ENCODE measurements around the gene AOC2. TPM values are rescaled to one million over a fixed set of nuclear protein-coding genes. Genes with fewer than 3 reads are reported as not detected.

AOC2 gene
- total RNA-seq, 1 donor from 2014 or later: 2.2 TPM

DNA sequence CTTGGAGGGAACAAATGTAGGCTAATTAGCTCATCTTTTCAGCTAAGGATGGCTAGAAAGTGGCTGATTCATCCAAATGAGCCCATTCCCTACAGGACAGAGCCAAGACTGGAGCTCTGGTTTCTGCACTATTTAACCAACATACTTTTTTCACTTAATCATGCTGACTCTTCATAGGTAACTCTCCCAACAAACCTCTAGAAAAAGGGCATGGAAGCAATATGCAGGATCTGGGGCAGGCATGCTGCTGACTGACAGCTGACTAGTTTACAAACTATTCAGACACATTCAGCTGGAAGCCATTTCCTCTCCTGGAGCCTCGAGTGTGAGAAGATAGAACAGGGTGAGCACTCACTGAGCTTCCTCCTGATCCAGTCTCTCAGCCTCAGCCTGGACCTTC is 26.5 kb upstream of the AOC2 start:
- intact Hi-C loops (cut with DNase I): loop anchor here (10.0 kb wide), 1 partner anchor 113 kb away; no protein-coding TSS in a partner anchor
- DNase-seq (ENCODE audit: extremely low spot score in 2 of 2): no peak
- Histone ChIP-seq H3K27ac (no peak overlapping the region), H3K4me3 (no peak overlapping the region), H3K36me3 (peaks cover 0 to 73% of the 10 kb centered on the region in 2 donors), H3K27me3 (no peaks in the 10 kb centered on the region), H3K4me1 (peaks cover 9% of the 10 kb centered on the region), H3K9me3 (no peaks in the 10 kb centered on the region)
- no peak for TF ChIP-seq POLR2AphosphoS5 (IDR thresholded peaks at IDR 0.05; ENCODE audit: insufficient read depth in 1 of 2, low read depth in 1 of 2)
- TF ChIP-seq CTCF (IDR thresholded peaks at IDR 0.05): no peak
- TF ChIP-seq POLR2A (IDR thresholded peaks at IDR 0.05): no peak

DNA sequence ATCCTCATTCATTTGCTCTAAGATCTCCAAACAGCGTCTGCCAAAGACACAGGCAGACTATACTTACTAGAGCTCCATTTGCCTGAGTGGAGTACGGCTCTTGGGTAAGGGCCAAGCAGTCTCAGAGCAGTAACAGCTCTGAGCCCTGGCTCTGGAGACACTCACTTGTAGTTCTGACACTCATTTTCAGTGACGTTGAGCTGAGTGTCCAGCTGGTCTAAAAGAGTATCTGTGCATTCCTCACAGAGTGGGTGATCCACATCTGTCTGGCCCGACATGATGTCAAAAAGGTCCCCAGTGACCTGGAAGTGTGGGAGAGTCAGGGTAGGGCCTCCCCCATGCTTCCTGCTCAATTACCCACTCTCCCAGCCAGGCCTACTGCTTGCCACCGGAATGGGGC is 26.0 kb upstream of the AOC2 start:
- no peak overlapping the region for H3K27ac ChIP-seq
- no peaks in the 10 kb centered on the region for H3K9me3 ChIP-seq
- H3K36me3 ChIP-seq: peaks cover 0 to 67% of the 10 kb centered on the region in 2 donors
- intact Hi-C loops (cut with DNase I): loop anchor here (10.0 kb wide), 1 partner anchor 114 kb away; no protein-coding TSS in a partner anchor
- H3K27me3 ChIP-seq: no peaks in the 10 kb centered on the region
- no peak for DNase-seq (ENCODE audit: extremely low spot score in 2 of 2)
- TF ChIP-seq CTCF (IDR thresholded peaks at IDR 0.05) (no peak), POLR2AphosphoS5 (IDR thresholded peaks at IDR 0.05; ENCODE audit: insufficient read depth in 1 of 2, low read depth in 1 of 2) (no peak), POLR2A (IDR thresholded peaks at IDR 0.05) (no peak)
- no peak overlapping the region for H3K4me3 ChIP-seq
- peaks cover 14% of the 10 kb centered on the region for H3K4me1 ChIP-seq

GRCh38 chr17:42819939-42820535 is 24.3 kb upstream of the AOC2 start:
- H3K9me3 ChIP-seq: no peaks in the 10 kb centered on the region
- H3K27me3 ChIP-seq: no peaks in the 10 kb centered on the region
- TF ChIP-seq POLR2A (IDR thresholded peaks at IDR 0.05) (no peak), CTCF (IDR thresholded peaks at IDR 0.05) (no peak), POLR2AphosphoS5 (IDR thresholded peaks at IDR 0.05; ENCODE audit: insufficient read depth in 1 of 2, low read depth in 1 of 2) (no peak)
- peaks cover 0 to 52% of the 10 kb centered on the region in 2 donors for H3K36me3 ChIP-seq
- no peak overlapping the region for H3K27ac ChIP-seq
- intact Hi-C loops (cut with DNase I): loop anchor here (10.0 kb wide), 3 partner anchors 55 to 245 kb away; partner anchors contain the start of genes PSMC3IP and RAMP2
- H3K4me1 ChIP-seq: peaks cover 25% of the 10 kb centered on the region
- H3K4me3 ChIP-seq: no peak overlapping the region
- no peak for DNase-seq (ENCODE audit: extremely low spot score in 2 of 2)

DNA sequence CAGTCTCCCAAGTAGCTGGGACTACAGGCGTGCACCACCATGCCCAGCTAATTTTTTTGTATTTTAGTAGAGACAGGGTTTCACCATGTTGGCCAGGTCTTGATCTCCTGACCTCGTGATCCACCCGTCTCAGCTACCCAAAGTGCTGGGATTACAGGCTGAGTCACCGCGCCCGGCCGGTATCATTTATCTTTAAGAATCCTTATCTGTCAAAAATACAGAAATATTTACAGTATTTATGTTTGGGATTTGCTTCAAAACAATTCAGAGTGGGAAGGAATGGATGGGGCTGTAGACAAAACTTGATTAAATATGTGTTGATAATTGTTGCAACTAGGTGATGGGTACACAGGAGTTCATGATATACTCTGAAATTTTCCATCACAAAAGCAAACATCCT is 23.2 kb upstream of the AOC2 start:
- Histone ChIP-seq H3K4me1 (peaks cover 25% of the 10 kb centered on the region), H3K9me3 (no peaks in the 10 kb centered on the region), H3K27me3 (no peaks in the 10 kb centered on the region), H3K36me3 (peaks cover 0 to 41% of the 10 kb centered on the region in 2 donors), H3K4me3 (no peak overlapping the region), H3K27ac (no peak overlapping the region)
- intact Hi-C loops (cut with DNase I): loop anchor here (10.0 kb wide), 2 partner anchors 56 to 246 kb away; partner anchors contain the start of genes PSMC3IP and RAMP2
- no peak for TF ChIP-seq CTCF (IDR thresholded peaks at IDR 0.05)
- TF ChIP-seq POLR2AphosphoS5 (IDR thresholded peaks at IDR 0.05; ENCODE audit: insufficient read depth in 1 of 2, low read depth in 1 of 2): no peak
- no peak for TF ChIP-seq POLR2A (IDR thresholded peaks at IDR 0.05)
- DNase-seq (ENCODE audit: extremely low spot score in 2 of 2): no peak

DNA sequence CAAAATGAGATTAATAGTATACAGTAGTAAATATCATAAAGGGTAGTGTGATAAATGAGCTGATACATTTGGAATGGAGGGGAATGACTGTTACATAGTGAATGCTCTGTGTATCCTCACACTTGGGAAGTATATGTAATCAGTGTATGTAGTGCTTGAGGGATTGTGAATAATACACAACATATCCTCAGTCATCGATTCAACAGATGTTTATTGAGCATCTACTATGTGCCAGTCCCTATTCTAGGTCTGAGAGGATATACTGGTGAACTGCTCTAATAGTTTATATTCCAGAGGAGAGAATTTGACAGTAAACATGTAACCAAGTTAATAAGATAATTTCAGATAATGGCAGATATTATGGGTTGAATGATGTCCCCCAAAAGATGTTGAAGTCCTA is 16.9 kb upstream of the AOC2 start:
- H3K36me3 ChIP-seq: no peaks in the 10 kb centered on the region
- no peaks in the 10 kb centered on the region for H3K27me3 ChIP-seq
- TF ChIP-seq POLR2AphosphoS5 (IDR thresholded peaks at IDR 0.05; ENCODE audit: insufficient read depth in 1 of 2, low read depth in 1 of 2): no peak
- no peak for TF ChIP-seq CTCF (IDR thresholded peaks at IDR 0.05)
- no peak for TF ChIP-seq POLR2A (IDR thresholded peaks at IDR 0.05)
- no peaks in the 10 kb centered on the region for H3K9me3 ChIP-seq
- H3K27ac ChIP-seq: no peak overlapping the region
- peaks cover 24% of the 10 kb centered on the region for H3K4me1 ChIP-seq
- H3K4me3 ChIP-seq: no peak overlapping the region
- intact Hi-C loops (cut with DNase I): loop anchor here (10.0 kb wide), 2 partner anchors 63 to 253 kb away; partner anchors contain the start of genes PSMC3IP and RAMP2
- DNase-seq (ENCODE audit: extremely low spot score in 2 of 2): no peak

Measured in vagina (tissue), 2 donors.